GM18873 (cell line): Measurements from ENCODE around the gene MAPK11.

ENCODE experiments used
- ATAC-seq: cut with Tn5 transposase; IDR thresholded peaks from one replicate; pipeline ENCODE4 v1.9.1; 2021; ENCODE audit warnings: mild to moderate bottlenecking, moderate library complexity, moderate number of reproducible peaks; ENCODE audit not compliant: unreplicated experiment, low FRiP score

The MAPK11 gene

GRCh38 chr22:50215297-50216054, 54.7 kb downstream of the MAPK11 start:
- ATAC-seq, result no peak
